ENCODE results near the gene CDC42BPG.
A peak's percentile ranks its signal among the peaks of the same experiment; 100 is the strongest.

CDC42BPG gene

GRCh38 chr11:64843686-64844329, 645 bp downstream of the CDC42BPG start:
- no peak overlapping the region for H3K27ac ChIP-seq
- H3K27me3 ChIP-seq, result peaks cover 10% of the 10 kb centered on the region
- H3K4me3 ChIP-seq, result peak overlapping the region; percentile 65
- TF ChIP-seq Cebpa-rat (IDR thresholded peaks at IDR 0.05), result no peak
- peak overlapping the region; percentile 45; the same call in 1 of the 2 replicates for H3K9ac ChIP-seq
- peaks cover 50% of the 10 kb centered on the region for H3K4me1 ChIP-seq
- H3K36me3 ChIP-seq, result no peaks in the 10 kb centered on the region
- H3K4me2 ChIP-seq, result peak overlapping the region; percentile 84
- 0 out of 2 replicates have a peak, but pooled peaks cover 4% of the 10 kb centered on the region for H4K20me1 ChIP-seq
- no peaks in the 10 kb centered on the region for H3K9me3 ChIP-seq

DNA sequence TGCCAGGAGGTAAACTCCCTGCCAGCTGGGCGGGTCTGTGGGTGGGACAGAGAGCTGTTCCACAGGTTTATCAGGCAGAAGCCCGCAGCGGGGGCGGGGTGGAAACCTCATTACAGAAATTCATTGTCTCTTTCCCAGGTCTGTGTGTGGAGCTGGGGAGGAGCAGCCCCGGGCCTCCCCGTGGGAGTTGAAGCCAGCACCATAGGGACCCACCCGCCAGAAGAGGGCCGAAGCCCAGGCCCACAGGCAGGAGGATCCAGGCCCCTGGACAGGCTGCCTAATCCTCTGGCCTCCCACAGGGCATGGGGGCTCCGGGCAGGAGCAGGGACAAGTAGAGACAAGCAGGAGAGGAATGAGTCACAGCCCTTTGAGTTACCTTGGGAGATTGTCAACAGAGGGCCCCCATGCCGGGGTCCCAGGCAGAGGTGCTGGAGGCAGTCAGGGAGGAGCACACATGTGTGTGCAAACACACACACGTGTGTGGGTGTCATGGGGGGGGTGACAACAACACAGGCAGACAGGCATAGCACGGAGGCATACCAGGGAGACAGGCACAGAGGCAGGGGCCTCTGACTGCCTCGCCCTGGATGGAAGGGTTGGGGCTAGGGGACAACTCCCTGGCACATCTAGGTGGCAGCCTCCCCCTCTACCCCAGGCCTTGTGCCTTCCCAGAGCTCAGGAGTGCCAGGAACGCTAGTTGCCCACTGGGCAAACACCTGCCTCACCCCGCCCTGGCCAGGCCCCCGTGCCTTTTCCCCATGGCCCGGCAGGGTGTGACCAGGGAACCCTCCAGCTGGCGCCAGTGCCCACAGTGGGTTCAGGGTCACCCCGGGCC, 1.4 kb downstream of the CDC42BPG start:
- Histone ChIP-seq H3K4me1 (peaks cover 42% of the 10 kb centered on the region), H3K9ac (no peak overlapping the region), H3K4me3 (no peak overlapping the region), H3K27me3 (peaks cover 10% of the 10 kb centered on the region), H3K4me2 (peak overlapping the region; percentile 84), H3K27ac (no peak overlapping the region), H3K9me3 (no peaks in the 10 kb centered on the region), H3K36me3 (no peaks in the 10 kb centered on the region), H4K20me1 (0 out of 2 replicates have a peak, but pooled peaks cover 4% of the 10 kb centered on the region)
- TF ChIP-seq Cebpa-rat (IDR thresholded peaks at IDR 0.05), result no peak

DNA sequence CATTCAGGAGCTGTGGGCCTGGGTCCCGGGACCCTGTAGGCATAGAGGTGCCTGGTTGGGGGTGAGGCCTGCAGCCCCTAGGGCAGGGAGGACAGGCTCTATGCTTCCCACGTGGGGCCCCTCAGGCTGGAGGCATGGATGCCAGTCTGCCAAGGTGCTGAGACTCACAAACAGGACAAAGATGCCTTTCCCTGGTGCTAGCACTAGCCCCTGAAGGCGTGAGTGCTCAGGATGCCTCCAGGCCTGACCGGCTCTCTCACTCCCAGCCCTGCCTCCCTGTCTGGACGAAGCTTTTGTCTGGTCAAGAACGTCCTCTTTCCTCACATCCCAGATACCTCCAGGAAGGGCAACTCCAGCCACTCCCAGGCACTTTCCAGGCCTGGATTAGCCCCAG, 2.1 kb downstream of the CDC42BPG start:
- no peak overlapping the region for H3K4me3 ChIP-seq
- no peaks in the 10 kb centered on the region for H3K36me3 ChIP-seq
- no peaks in the 10 kb centered on the region for H3K9me3 ChIP-seq
- no peak overlapping the region for H3K27ac ChIP-seq
- H3K4me1 ChIP-seq, result peaks cover 42% of the 10 kb centered on the region
- H3K9ac ChIP-seq, result no peak overlapping the region
- 0 out of 2 replicates have a peak, but pooled peaks cover 4% of the 10 kb centered on the region for H4K20me1 ChIP-seq
- peaks cover 10% of the 10 kb centered on the region for H3K27me3 ChIP-seq
- peak overlapping the region; percentile 84; the same call in 1 of the 2 replicates for H3K4me2 ChIP-seq
- TF ChIP-seq Cebpa-rat (IDR thresholded peaks at IDR 0.05), result no peak

DNA sequence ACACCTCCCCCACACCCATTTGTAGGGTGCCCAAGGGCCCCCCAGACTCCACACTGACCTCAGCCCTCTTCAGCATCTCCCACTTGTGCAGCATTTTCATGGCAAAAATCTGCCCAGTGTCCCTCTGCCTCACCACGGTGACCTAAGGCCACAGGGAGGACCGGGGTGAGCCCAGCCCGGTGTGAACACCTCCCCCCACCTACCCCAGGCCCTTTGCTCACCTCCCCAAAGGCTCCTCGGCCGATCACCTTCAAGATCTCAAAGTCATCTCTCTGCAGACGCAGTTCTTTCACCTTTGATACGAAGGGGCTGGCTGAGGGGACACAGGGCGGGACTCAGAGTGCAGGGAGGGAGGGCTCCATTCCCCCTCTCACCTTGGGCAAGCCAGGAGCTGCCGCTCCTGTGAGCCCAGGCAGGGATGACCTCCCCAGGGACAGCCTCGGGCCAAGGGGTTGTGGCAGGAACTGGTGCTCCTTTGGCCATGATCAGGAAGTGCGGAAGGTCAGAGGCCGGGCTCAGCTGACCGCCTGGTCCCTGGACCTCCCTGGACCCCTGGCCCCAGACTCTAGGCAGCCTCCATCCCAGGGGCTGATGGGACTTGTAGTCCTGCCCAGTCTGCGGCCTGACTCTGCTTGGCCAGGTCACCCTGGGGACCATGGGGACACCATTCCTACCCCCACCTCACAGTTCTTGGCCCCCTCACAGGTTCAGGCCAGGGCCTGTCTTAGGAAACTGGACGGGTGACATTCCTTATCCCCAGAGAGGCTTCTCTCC, 2.7 kb downstream of the CDC42BPG start:
- H3K27me3 ChIP-seq, result peaks cover 10% of the 10 kb centered on the region
- H3K4me2 ChIP-seq, result no peak overlapping the region
- H3K9ac ChIP-seq, result no peak overlapping the region

GRCh38 chr11:64839887-64840782, 4.3 kb downstream of the CDC42BPG start:
- Histone ChIP-seq H3K27me3 (peaks cover 10% of the 10 kb centered on the region), H3K4me3 (no peak overlapping the region), H4K20me1 (peaks cover 20% of the 10 kb centered on the region; the same call in 1 of the 2 replicates), H3K9ac (no peak overlapping the region), H3K4me1 (peaks cover 51% of the 10 kb centered on the region), H3K9me3 (no peaks in the 10 kb centered on the region), H3K4me2 (no peak overlapping the region), H3K36me3 (no peaks in the 10 kb centered on the region), H3K27ac (no peak overlapping the region)
- TF ChIP-seq Cebpa-rat (IDR thresholded peaks at IDR 0.05), result no peak

More for the DNA sequence above, 2.7 kb downstream of the CDC42BPG start:
- Histone ChIP-seq H3K4me1 (peaks cover 42% of the 10 kb centered on the region), H4K20me1 (peaks cover 8% of the 10 kb centered on the region; the same call in 1 of the 2 replicates), H3K9me3 (no peaks in the 10 kb centered on the region), H3K36me3 (no peaks in the 10 kb centered on the region), H3K27ac (no peak overlapping the region), H3K4me3 (no peak overlapping the region)
- no peak for TF ChIP-seq Cebpa-rat (IDR thresholded peaks at IDR 0.05)

GRCh38 chr11:64839335-64839734, 5.1 kb downstream of the CDC42BPG start:
- no peak overlapping the region for H3K9ac ChIP-seq
- no peak for TF ChIP-seq Cebpa-rat (IDR thresholded peaks at IDR 0.05)
- no peak overlapping the region for H3K4me2 ChIP-seq
- H3K27me3 ChIP-seq, result peaks cover 9% of the 10 kb centered on the region
- H3K36me3 ChIP-seq, result no peaks in the 10 kb centered on the region
- no peak overlapping the region for H3K27ac ChIP-seq
- no peaks in the 10 kb centered on the region for H3K9me3 ChIP-seq
- H3K4me1 ChIP-seq, result peaks cover 46% of the 10 kb centered on the region
- no peak overlapping the region for H3K4me3 ChIP-seq
- H4K20me1 ChIP-seq, result peaks cover 20% of the 10 kb centered on the region; the same call in 1 of the 2 replicates

DNA sequence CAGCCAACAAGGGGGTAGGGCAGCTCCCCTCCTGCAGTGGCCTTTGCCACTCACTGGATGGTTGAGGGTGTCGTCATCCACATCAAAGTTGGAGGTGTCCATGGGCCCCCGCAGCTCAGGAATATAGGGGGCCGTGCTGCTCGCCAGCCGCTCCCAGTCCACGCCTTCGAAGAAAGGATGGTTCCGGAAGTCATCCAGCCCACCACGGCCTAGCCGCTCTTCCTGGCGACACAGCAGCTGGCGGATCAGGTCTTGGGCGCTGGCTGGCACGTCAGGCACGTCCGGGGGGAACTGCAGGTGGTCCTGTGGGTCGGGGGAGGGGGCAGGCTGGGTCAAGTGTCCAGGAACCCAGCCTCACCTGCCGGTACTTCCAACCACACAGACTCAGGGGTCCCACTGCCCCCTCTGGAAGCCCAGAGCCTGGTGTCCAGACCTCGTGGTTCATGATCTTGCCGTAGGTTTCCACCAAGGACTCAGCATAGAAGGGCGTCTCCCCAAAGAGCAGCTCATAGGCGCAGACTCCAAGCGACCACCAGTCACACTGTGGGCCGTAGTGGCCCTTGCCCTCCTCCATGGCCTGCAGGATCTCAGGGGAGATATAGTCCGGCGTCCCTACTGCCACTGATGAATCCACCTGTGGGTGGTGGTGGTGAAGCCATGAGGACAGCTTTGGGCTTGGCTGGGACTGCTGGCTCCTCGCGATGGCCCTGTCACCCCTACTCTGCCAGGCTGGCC, 5.7 kb downstream of the CDC42BPG start:
- no peaks in the 10 kb centered on the region; the same call in 1 of the 2 replicates for H3K36me3 ChIP-seq
- no peak overlapping the region for H3K27ac ChIP-seq
- no peak overlapping the region for H3K4me3 ChIP-seq
- H3K9ac ChIP-seq, result no peak overlapping the region
- H3K27me3 ChIP-seq, result peaks cover 4% of the 10 kb centered on the region
- H3K9me3 ChIP-seq, result no peaks in the 10 kb centered on the region
- peaks cover 41% of the 10 kb centered on the region for H3K4me1 ChIP-seq
- H3K4me2 ChIP-seq, result no peak overlapping the region
- TF ChIP-seq Cebpa-rat (IDR thresholded peaks at IDR 0.05), result no peak
- H4K20me1 ChIP-seq, result peaks cover 20% of the 10 kb centered on the region; the same call in 1 of the 2 replicates

- Histone ChIP-seq H3K9me3 (no peaks in the 10 kb centered on the region), H3K4me3 (no peak overlapping the region), H4K20me1 (peaks cover 16% of the 10 kb centered on the region; the same call in 1 of the 2 replicates), H3K27me3 (no peaks in the 10 kb centered on the region), H3K9ac (no peak overlapping the region), H3K27ac (no peak overlapping the region), H3K4me2 (peak overlapping the region; percentile 86), H3K4me1 (peaks cover 33% of the 10 kb centered on the region), H3K36me3 (no peaks in the 10 kb centered on the region; the same call in 1 of the 2 replicates)
- no peak for TF ChIP-seq Cebpa-rat (IDR thresholded peaks at IDR 0.05)
Observed at GRCh38 chr11:64837887-64838351, 6.5 kb downstream of the CDC42BPG start.
